ENCODE data around the gene SLCO4A1. TPM values are rescaled to one million over a fixed set of nuclear protein-coding genes. Genes with fewer than 3 reads are reported as not detected.

The SLCO4A1 gene
- total RNA-seq, 1 experiment from 2014 or later, result 27.0 TPM

DNA sequence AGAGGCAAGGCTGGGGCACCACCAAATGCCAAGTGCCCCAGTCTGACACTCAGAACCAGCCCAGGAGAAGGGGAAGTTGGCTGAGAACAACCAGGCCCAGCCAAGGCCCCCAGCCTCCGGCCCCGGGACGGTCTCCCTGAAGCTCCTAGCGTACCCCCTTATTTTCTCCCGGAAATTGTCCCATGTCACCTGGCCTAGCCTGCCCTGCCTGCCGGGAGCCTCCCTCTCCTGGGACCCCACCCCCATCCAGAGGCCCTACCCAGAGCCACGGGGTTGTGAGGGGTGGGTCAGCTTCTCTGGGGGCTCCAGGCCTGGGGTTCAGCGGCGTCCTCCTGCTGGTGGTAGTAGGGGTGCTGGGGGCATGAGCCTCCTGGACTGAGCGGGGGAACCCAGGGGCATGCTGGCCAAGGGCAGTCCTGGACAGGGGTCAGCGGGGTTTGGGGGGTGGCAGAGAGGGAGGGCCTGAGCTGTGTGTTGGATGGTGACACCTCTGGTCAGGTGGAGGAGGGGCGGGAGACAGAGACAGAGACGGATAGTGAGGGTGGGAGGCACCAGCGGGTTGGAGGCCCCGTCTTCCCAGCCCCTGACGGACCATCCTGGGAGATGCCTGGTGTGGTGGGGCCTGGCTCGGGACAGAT, 7.9 kb upstream of the SLCO4A1 start:
- Mint-ChIP-seq H3K4me3 (ENCODE audit: unreplicated experiment) (no peak overlapping the region), H3K9me3 (ENCODE audit: unreplicated experiment) (no peaks in the 10 kb centered on the region), H3K4me1 (ENCODE audit: insufficient read depth, unreplicated experiment) (no peaks in the 10 kb centered on the region), H3K27me3 (ENCODE audit: insufficient read depth, unreplicated experiment) (peaks cover 20% of the 10 kb centered on the region), H3K27ac (ENCODE audit: low read depth, unreplicated experiment) (no peak overlapping the region), H3K36me3 (ENCODE audit: insufficient read depth, unreplicated experiment) (no peaks in the 10 kb centered on the region)
- DNase-seq (ENCODE audit: unreplicated experiment), result no peak
- CTCF ChIA-PET, result interaction anchor here (0.6 to 1.6 kb wide), 2 partner anchors 8 to 18 kb away, joined by 3 to 6 read pairs; partner anchors contain the start of gene SLCO4A1
- BruUV-seq (replicated peaks), result no TSS peak
- intact Hi-C loops (cut with micrococcal nuclease), result no loop called here
- POLR2A ChIA-PET, result interaction anchor here (0.9 kb wide), 1 partner anchor 9 kb away, joined by 3 read pairs; no protein-coding TSS in a partner anchor
- TF ChIP-seq, protein P1, sequence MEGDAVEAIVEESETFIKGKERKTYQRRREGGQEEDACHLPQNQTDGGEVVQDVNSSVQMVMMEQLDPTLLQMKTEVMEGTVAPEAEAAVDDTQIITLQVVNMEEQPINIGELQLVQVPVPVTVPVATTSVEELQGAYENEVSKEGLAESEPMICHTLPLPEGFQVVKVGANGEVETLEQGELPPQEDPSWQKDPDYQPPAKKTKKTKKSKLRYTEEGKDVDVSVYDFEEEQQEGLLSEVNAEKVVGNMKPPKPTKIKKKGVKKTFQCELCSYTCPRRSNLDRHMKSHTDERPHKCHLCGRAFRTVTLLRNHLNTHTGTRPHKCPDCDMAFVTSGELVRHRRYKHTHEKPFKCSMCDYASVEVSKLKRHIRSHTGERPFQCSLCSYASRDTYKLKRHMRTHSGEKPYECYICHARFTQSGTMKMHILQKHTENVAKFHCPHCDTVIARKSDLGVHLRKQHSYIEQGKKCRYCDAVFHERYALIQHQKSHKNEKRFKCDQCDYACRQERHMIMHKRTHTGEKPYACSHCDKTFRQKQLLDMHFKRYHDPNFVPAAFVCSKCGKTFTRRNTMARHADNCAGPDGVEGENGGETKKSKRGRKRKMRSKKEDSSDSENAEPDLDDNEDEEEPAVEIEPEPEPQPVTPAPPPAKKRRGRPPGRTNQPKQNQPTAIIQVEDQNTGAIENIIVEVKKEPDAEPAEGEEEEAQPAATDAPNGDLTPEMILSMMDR (IDR thresholded peaks at IDR 0.05; ENCODE audit: unreplicated experiment), result no peak

- intact Hi-C loops (cut with micrococcal nuclease), result no loop called here
- ChIA-PET CTCF (no interaction called here), POLR2A (no interaction called here)
- H3K27ac Mint-ChIP-seq (ENCODE audit: low read depth, unreplicated experiment), result no peak overlapping the region
- H3K4me1 Mint-ChIP-seq (ENCODE audit: insufficient read depth, unreplicated experiment), result no peaks in the 10 kb centered on the region
- TF ChIP-seq, protein P1 (IDR thresholded peaks at IDR 0.05; ENCODE audit: unreplicated experiment), result no peak
- no peak overlapping the region for H3K4me3 Mint-ChIP-seq (ENCODE audit: unreplicated experiment)
- no peaks in the 10 kb centered on the region for H3K9me3 Mint-ChIP-seq (ENCODE audit: unreplicated experiment)
- DNase-seq (ENCODE audit: unreplicated experiment), result no peak
- H3K36me3 Mint-ChIP-seq (ENCODE audit: insufficient read depth, unreplicated experiment), result no peaks in the 10 kb centered on the region
- peaks cover 20% of the 10 kb centered on the region for H3K27me3 Mint-ChIP-seq (ENCODE audit: insufficient read depth, unreplicated experiment)
- no TSS peak for BruUV-seq (replicated peaks)
Measured at GRCh38 chr20:62635232-62635631, 7.1 kb upstream of the SLCO4A1 start.

DNA sequence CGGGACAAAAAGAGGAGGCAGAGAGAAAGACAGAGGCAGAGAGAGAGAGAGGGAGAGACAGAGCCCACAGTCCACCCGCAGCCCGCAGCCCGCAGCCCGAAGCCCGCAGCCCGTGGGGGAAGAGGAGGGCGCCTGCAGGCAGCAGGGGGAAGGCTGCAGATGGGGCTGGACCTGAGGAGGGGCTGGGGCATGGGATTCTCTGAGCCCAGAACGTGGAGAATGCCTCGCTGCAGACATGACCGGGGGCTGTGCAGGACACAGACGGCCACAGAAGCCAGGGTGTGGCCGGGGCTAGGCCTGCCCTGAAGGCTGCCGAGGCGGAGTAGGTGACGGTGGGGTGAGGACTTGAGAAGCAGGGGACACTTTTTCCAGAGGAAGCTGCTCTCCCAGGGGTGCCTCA, 6.5 kb upstream of the SLCO4A1 start:
- DNase-seq (ENCODE audit: unreplicated experiment), result no peak
- ChIA-PET POLR2A (no interaction called here), CTCF (no interaction called here)
- Mint-ChIP-seq H3K9me3 (ENCODE audit: unreplicated experiment) (no peaks in the 10 kb centered on the region), H3K36me3 (ENCODE audit: insufficient read depth, unreplicated experiment) (no peaks in the 10 kb centered on the region), H3K4me3 (ENCODE audit: unreplicated experiment) (no peak overlapping the region), H3K27me3 (ENCODE audit: insufficient read depth, unreplicated experiment) (peaks cover 20% of the 10 kb centered on the region), H3K27ac (ENCODE audit: low read depth, unreplicated experiment) (no peak overlapping the region), H3K4me1 (ENCODE audit: insufficient read depth, unreplicated experiment) (no peaks in the 10 kb centered on the region)
- intact Hi-C loops (cut with micrococcal nuclease), result no loop called here
- no TSS peak for BruUV-seq (replicated peaks)
- TF ChIP-seq, protein P1 (IDR thresholded peaks at IDR 0.05; ENCODE audit: unreplicated experiment), result no peak

GRCh38 chr20:62636446-62636845, 5.9 kb upstream of the SLCO4A1 start:
- ChIA-PET CTCF (interaction anchor here (0.8 to 1.0 kb wide), 2 partner anchors 12 to 19 kb away, joined by 3 to 4 read pairs; no protein-coding TSS in a partner anchor), POLR2A (no interaction called here)
- Mint-ChIP-seq H3K27ac (ENCODE audit: low read depth, unreplicated experiment) (no peak overlapping the region), H3K4me3 (ENCODE audit: unreplicated experiment) (no peak overlapping the region), H3K36me3 (ENCODE audit: insufficient read depth, unreplicated experiment) (no peaks in the 10 kb centered on the region), H3K9me3 (ENCODE audit: unreplicated experiment) (no peaks in the 10 kb centered on the region), H3K27me3 (ENCODE audit: insufficient read depth, unreplicated experiment) (peaks cover 19% of the 10 kb centered on the region), H3K4me1 (ENCODE audit: insufficient read depth, unreplicated experiment) (no peaks in the 10 kb centered on the region)
- BruUV-seq (replicated peaks), result no TSS peak
- intact Hi-C loops (cut with micrococcal nuclease), result no loop called here
- TF ChIP-seq, protein P1 (IDR thresholded peaks at IDR 0.05; ENCODE audit: unreplicated experiment), result no peak
- DNase-seq (ENCODE audit: unreplicated experiment), result no peak
